Skeletal muscle tissue (tissue), 4 donors: ENCODE data around the gene BMP2. TPM values are rescaled to one million over a fixed set of nuclear protein-coding genes. Genes with fewer than 3 reads are reported as not detected.

ENCODE experiments used
- H3K27ac ChIP-seq: one replicate; pipeline ENCODE4 v1.7.0; 2013; ENCODE audit warnings: mild to moderate bottlenecking, low read depth, low read length, inconsistent platforms
- H3K27me3 ChIP-seq, 3 donors: one replicate each; pipeline ENCODE4 v1.7.0; 2013; ENCODE audit warnings: low read length in 3 of 3; ENCODE audit not compliant: control insufficient read depth in 3 of 3, insufficient read depth in 3 of 3
- H3K36me3 ChIP-seq, 3 donors: one replicate each; pipeline ENCODE4 v1.7.0; 2013; ENCODE audit warnings: low read length in 3 of 3; ENCODE audit not compliant: control insufficient read depth in 3 of 3, insufficient read depth in 3 of 3
- H3K4me1 ChIP-seq, 3 donors: one replicate each; pipeline ENCODE4 v1.7.0; 2013; ENCODE audit warnings: low read length in 3 of 3, mild to moderate bottlenecking in 3 of 3; ENCODE audit not compliant: control insufficient read depth in 3 of 3, insufficient read depth in 3 of 3
- H3K4me3 ChIP-seq, 3 donors: one replicate each; pipeline ENCODE4 v1.7.0; 2013; ENCODE audit warnings: low read length in 3 of 3
- H3K9ac ChIP-seq, 3 donors: one replicate each; pipeline ENCODE4 v1.7.0; 2013; ENCODE audit warnings: low read length in 3 of 3, mild to moderate bottlenecking in 3 of 3, moderate library complexity in 2 of 3, low read depth in 1 of 3
- H3K9me3 ChIP-seq, 3 donors: one replicate each; pipeline ENCODE4 v1.7.0; 2013; ENCODE audit warnings: low read length in 3 of 3; ENCODE audit not compliant: control insufficient read depth in 3 of 3
- total RNA-seq: library from RNA; depleted of rRNA; stranded (reverse); fragments of >200 nt; gene quantifications from one replicate; pipeline ENCODE4 v1.2.3, GENCODE V29; 2014
- donor health status: Osteomylitis.

The BMP2 gene
- total RNA-seq, 1 donor from 2014 or later: 2.6 TPM

DNA sequence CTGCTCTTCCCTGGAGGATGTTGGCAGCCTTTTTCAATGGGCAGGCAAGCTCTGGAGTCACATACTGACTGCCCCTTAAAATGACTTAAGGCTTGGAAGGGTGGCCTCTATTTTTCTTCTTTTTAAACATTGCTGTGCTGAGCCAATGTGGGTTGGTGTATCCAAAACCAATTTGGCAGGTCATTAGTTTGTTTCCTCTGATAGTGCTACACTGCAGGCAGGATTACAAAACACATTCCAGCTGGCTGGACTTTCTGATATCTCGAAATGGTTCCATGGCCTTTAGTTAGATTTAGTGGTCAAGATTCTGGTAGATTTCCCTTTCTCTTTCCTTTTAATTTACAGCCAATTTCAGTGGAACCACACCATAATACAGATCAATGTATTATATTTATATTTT is 28.1 kb upstream of the BMP2 start:
- no peak overlapping the region for H3K27ac ChIP-seq
- H3K9me3 ChIP-seq: no peaks in the 10 kb centered on the region
- no peaks in the 10 kb centered on the region for H3K36me3 ChIP-seq
- H3K9ac ChIP-seq: no peak overlapping the region
- peaks cover 0 to 4% (median 0%) of the 10 kb centered on the region in 3 donors for H3K4me1 ChIP-seq
- no peak overlapping the region for H3K4me3 ChIP-seq
- H3K27me3 ChIP-seq: no peaks in the 10 kb centered on the region

DNA sequence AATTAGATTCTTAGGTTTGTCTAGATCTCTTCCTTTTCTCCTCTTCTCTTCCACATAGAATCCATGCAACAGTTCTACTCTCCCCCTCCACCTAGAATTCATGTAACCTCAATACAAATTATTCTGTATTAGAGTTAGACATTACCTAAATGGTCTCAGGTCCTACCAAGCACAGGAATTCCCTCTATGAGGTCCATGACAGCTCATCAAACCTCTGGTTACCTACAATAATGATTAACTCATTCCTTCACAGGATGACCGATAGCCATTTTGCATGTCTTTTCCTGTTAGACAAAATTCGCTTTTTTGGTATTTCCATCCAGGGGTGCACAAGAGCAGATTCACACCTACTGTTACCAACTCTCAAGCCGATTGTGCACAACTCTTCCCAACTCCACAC is 27.4 kb upstream of the BMP2 start:
- no peaks in the 10 kb centered on the region for H3K27me3 ChIP-seq
- no peaks in the 10 kb centered on the region for H3K36me3 ChIP-seq
- no peak overlapping the region for H3K9ac ChIP-seq
- H3K9me3 ChIP-seq: no peaks in the 10 kb centered on the region
- no peak overlapping the region for H3K4me3 ChIP-seq
- no peak overlapping the region for H3K27ac ChIP-seq
- H3K4me1 ChIP-seq: peaks cover 0 to 4% (median 0%) of the 10 kb centered on the region in 3 donors

DNA sequence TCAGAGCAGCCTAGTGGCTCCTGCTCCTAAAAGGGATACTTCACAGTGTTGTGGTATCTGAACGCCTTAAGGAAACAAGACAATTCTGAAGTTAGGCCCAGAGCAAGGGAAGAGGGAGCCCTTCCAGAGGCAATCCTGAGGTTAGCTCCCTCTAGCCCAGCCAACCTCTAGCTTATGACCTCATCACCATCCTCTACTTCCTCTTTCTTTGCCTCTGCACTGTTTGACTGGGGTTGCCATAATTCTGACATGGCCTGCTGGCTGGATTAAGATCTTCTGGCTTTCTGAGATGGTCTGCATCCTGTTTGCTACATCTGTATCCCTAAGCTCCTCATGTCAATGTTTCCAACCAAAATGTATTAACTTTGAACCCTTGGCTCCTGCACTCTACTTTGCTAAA is 23.3 kb upstream of the BMP2 start:
- Histone ChIP-seq H3K4me3 (no peak overlapping the region), H3K4me1 (no peaks in the 10 kb centered on the region), H3K9me3 (no peaks in the 10 kb centered on the region), H3K36me3 (no peaks in the 10 kb centered on the region), H3K9ac (no peak overlapping the region), H3K27ac (no peak overlapping the region), H3K27me3 (no peaks in the 10 kb centered on the region)

DNA sequence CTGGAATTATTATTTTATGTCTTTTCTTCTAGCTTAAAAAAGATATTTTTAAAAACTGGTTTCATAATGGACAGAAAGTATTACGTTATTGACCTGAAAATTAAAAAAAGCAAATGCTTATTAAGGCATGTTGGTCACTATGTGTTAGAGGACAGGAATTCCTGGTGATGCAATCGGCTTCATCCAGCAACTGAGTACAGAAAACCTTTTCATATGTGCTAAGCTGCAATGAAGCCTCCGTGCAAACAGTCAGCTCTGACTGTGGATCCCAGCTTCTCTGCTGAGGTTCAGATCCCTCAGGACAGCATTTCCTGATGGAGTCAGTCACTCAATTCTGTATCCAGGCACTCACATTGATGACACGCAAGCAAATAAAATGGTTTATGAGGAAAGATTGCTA is 22.7 kb upstream of the BMP2 start:
- H3K9me3 ChIP-seq: no peaks in the 10 kb centered on the region
- H3K27me3 ChIP-seq: no peaks in the 10 kb centered on the region
- H3K27ac ChIP-seq: no peak overlapping the region
- no peaks in the 10 kb centered on the region for H3K36me3 ChIP-seq
- no peak overlapping the region for H3K9ac ChIP-seq
- no peaks in the 10 kb centered on the region for H3K4me1 ChIP-seq
- H3K4me3 ChIP-seq: no peak overlapping the region

DNA sequence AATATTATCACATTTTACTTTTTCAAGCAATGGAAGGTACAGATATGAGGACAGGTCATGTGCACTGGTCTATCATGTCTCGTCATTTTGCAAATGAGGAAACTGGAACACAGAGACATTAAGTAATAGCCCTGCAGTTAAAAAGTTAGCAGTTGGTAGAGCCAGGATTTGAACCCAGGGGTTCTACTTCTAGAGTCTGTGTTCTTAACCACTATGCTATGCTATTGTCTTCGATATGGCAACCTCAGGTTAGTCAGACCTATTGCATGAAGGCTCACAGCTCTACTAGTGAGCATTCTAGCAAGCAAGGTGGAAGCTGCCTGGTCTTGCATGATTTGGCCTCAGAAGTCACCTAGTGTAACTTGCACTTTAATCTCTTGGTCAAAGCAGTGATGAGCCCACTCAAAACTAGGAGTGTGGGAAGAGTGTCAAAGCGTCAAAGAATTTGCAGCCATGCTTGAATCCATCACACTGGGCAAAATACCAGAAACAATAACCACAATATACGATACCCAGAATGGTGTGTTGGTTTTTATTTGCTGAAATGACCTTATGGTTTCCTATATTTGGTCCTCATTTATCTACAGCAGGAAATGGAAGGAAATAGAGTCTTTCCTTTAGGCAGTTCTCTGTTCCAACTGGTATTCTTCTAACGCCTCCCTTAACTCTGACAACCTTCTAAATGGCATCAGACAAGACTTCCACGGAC is 20.4 kb upstream of the BMP2 start:
- no peaks in the 10 kb centered on the region for H3K27me3 ChIP-seq
- no peak overlapping the region for H3K4me3 ChIP-seq
- H3K4me1 ChIP-seq: no peaks in the 10 kb centered on the region
- no peaks in the 10 kb centered on the region for H3K36me3 ChIP-seq
- no peaks in the 10 kb centered on the region for H3K9me3 ChIP-seq
- no peak overlapping the region for H3K27ac ChIP-seq
- H3K9ac ChIP-seq: no peak overlapping the region

DNA sequence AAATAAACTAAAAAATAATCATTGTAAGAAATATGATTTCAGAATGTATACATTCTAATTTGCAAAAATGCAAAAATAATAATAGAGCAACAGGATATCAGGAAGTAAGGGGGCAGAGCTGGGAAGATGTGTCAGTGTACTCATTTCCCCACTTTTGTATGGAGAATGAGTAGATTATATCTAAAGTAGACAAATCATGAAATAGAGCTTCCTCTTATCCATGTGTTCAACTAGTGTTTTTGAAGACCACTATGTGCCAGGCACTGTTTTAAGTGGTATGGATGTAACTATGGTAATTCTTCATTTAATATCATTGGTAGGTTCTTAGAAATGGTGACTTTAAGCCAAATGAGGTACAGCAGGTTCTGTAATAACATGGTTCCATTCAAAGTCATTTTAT is 17.0 kb upstream of the BMP2 start:
- Histone ChIP-seq H3K36me3 (no peaks in the 10 kb centered on the region), H3K9me3 (peaks cover 0 to 2% (median 0%) of the 10 kb centered on the region in 3 donors), H3K27me3 (no peaks in the 10 kb centered on the region), H3K4me1 (no peaks in the 10 kb centered on the region), H3K27ac (no peak overlapping the region), H3K9ac (no peak overlapping the region), H3K4me3 (no peak overlapping the region)

DNA sequence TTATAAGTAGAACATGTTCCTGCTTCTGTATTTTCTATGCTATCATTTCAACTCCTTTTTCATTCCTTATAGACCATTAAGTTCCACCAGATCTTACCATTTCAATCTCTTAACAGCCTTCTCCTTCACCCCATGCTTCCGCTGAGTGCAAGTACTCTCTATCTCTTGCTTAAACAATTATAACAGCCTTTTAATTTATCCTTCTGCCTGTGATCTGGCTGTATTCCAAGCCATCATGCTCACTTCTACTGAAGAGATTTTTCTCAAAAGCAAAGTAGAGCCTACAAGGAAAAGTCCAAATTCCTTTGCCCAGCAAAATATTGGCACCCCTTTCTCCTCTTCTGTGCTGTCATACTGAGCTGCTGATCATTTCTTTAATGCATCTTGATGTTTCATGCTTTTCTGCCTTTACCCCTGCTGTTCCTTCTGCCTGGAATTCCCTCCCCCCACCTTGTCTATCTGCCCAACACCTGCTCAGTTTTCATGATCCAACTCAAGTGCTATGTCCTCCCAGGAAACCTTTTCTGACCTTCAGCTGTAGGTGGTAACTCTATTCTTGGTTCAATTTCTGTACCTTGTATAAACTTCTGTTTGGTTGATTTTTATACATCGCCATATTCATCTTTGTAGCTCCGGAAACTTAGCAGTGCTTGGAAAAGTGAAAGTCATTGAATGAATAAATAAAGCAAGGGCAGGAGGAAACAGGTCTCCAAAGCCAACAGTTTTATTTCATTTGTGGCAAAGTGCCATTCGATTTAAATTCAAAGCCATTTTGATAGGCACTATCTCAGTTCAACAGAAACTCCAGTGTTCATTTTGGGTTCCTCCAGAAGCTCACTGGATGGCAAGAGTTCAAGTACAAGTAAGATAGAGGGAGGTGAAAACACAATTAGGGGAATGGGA is 10.5 kb upstream of the BMP2 start:
- Histone ChIP-seq H3K4me3 (no peak overlapping the region), H3K27me3 (no peaks in the 10 kb centered on the region), H3K36me3 (no peaks in the 10 kb centered on the region), H3K9me3 (peaks cover 0 to 2% (median 0%) of the 10 kb centered on the region in 3 donors), H3K9ac (no peak overlapping the region), H3K27ac (no peak overlapping the region), H3K4me1 (no peaks in the 10 kb centered on the region)

DNA sequence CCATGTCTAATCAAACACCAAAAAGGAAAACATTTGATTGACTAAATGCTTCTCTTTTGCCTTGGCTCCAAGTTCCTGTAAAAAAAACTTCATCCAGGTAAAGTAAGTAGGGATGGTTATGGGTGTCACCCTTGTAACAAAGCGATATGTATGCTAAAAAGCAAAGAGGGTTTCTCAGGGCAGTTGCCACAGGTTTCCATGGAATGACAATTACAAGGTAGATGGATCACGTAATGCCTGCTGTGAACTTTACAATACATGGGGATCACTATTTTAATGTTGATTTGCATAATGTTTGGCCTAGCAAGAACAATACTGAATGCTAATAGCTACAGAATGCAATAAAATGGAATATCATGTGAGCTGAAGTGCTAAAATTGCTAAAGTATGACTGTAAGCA is 2.9 kb upstream of the BMP2 start:
- Histone ChIP-seq H3K27ac (no peak overlapping the region), H3K4me3 (no peak overlapping the region), H3K9me3 (no peaks in the 10 kb centered on the region), H3K27me3 (peaks cover 0 to 5% (median 5%) of the 10 kb centered on the region in 3 donors), H3K4me1 (peaks cover 6 to 14% (median 14%) of the 10 kb centered on the region in 3 donors), H3K9ac (no peak overlapping the region), H3K36me3 (no peaks in the 10 kb centered on the region)

DNA sequence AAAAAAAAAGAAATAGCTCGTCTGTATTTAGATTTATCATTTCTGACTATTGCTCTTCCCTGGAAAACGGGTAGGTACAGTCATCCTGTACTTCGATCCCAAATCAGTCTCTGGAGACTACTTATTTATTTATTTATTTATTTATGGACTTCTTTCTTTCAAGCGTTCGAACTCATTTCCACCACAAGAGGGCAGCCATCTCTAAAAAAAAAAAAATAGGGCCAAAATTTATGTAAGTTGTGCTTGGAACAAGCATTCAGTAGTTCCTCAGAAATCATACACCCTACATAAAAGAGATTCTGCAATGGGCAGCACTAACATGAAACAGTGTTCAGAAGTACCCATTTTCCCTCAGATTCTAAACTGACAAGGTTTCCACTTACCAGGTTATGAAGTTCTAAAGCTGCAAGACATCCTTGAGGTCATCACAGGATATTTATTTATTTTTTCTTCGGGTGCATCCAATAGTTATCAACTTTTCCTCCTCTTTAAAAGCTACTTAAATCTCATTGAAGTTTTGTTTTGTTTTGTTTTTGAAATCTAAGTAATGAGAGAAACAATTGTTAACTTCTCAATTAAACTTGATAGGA is 1.9 kb upstream of the BMP2 start:
- no peak overlapping the region for H3K9ac ChIP-seq

DNA sequence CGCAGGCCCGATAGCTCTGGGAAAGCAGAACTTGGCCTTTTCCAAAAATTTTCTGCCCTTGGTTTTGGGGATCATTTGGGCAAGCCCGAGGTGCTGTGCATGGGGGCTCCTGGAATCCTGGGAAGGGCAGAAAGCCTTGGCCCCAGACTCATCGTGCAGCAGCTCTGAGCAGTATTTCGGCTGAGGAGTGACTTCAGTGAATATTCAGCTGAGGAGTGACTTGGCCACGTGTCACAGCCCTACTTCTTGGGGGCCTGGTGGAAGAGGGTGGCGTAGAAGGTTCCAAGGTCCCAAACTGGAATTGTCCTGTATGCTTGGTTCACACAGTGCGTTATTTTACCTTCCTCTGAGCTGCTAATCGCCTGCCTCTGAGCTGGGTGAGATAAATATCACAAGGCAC is 1.1 kb upstream of the BMP2 start:
- H3K4me1 ChIP-seq: peaks cover 6 to 22% (median 19%) of the 10 kb centered on the region in 3 donors
- H3K27me3 ChIP-seq: peaks cover 0 to 19% (median 15%) of the 10 kb centered on the region in 3 donors
- no peak overlapping the region for H3K27ac ChIP-seq
- H3K4me3 ChIP-seq: no peak overlapping the region
- no peaks in the 10 kb centered on the region for H3K36me3 ChIP-seq
- peak overlapping the region in 1 of 3 donors; percentile 19 for H3K9ac ChIP-seq
- H3K9me3 ChIP-seq: no peaks in the 10 kb centered on the region

More for the DNA sequence above, 1.9 kb upstream of the BMP2 start:
- Histone ChIP-seq H3K36me3 (no peaks in the 10 kb centered on the region), H3K27ac (no peak overlapping the region), H3K9me3 (no peaks in the 10 kb centered on the region), H3K4me3 (no peak overlapping the region), H3K27me3 (peaks cover 0 to 14% (median 14%) of the 10 kb centered on the region in 3 donors), H3K4me1 (peaks cover 6 to 22% (median 19%) of the 10 kb centered on the region in 3 donors)
